IMR-90 (cell line): ENCODE data around the gene SMAD4. TPM values are rescaled to one million over a fixed set of nuclear protein-coding genes. Genes with fewer than 3 reads are reported as not detected.

Source experiments
- ATAC-seq: fragments of 200-7000 bp; cut with Tn5 transposase; 2 replicates; pipeline ENCODE4 v1.9.1; 2020; ENCODE audit warnings: low read depth, mild to moderate bottlenecking, moderate library complexity
- BruUV-seq: library from RNA; stranded (reverse); fragments of 400-500 nt; replicated peaks from 2 replicates; lab custom pipeline; 2021; lab: Mats Ljungman, UMichigan
- CTCF ChIA-PET: fragments of 300-600 bp; formaldehyde crosslinking; extraction: SDS; loops from one replicate; lab custom pipeline; 2021; ENCODE audit warnings: antibody characterized with exemption; lab: Yijun Ruan, JAX
- POLR2A ChIA-PET: fragments of 300-600 bp; sonication (Branson Sonifier 250); formaldehyde crosslinking; loops from one replicate; lab custom pipeline; 2022; ENCODE audit warnings: antibody characterized with exemption; ENCODE audit not compliant: unreplicated experiment; lab: Charles Lee
- DNase-seq: peaks from one replicate; pipeline ENCODE4 v3.0.0; 2013
- H2AFZ ChIP-seq: replicated peaks from 2 replicates; pipeline ENCODE3; 2013; ENCODE audit warnings: low read length, mild to moderate bottlenecking; ENCODE audit not compliant: poor library complexity
- H2AK5ac ChIP-seq: 2 replicates; pipeline ENCODE4 v1.6.1; 2013; ENCODE audit warnings: low read depth, low read length, inconsistent platforms
- H2AK9ac ChIP-seq: replicated peaks from 2 replicates; pipeline ENCODE3; 2013; ENCODE audit warnings: mild to moderate bottlenecking, low read depth, low read length, moderate library complexity; ENCODE audit not compliant: poor library complexity
- H2BK120ac ChIP-seq: 2 replicates; pipeline ENCODE4 v1.6.1; 2013; ENCODE audit warnings: low read depth, low read length, inconsistent platforms
- H2BK15ac ChIP-seq: 3 replicates; pipeline ENCODE4 v1.6.1; 2013; ENCODE audit warnings: low read depth, low read length, inconsistent platforms
- H2BK20ac ChIP-seq: 2 replicates; pipeline ENCODE4 v1.6.1; 2013; ENCODE audit warnings: low read depth, mild to moderate bottlenecking, inconsistent platforms, low read length, moderate library complexity
- H2BK5ac ChIP-seq: 2 replicates; pipeline ENCODE4 v1.6.1; 2013; ENCODE audit warnings: mild to moderate bottlenecking, low read depth, low read length, inconsistent platforms; ENCODE audit not compliant: poor library complexity, severe bottlenecking
- H3K14ac ChIP-seq: replicated peaks from 2 replicates; pipeline ENCODE4 v1.6.1; 2013; ENCODE audit warnings: low read depth, low read length, inconsistent platforms
- H3K18ac ChIP-seq: 2 replicates; pipeline ENCODE4 v1.6.1; 2013; ENCODE audit warnings: low read depth, low read length, control low read depth
- H3K23ac ChIP-seq: 2 replicates; pipeline ENCODE4 v1.6.1; 2013; ENCODE audit warnings: low read depth, low read length, inconsistent platforms
- H3K27ac ChIP-seq: 2 replicates; pipeline ENCODE4 v1.5.1; 2013; ENCODE audit warnings: mild to moderate bottlenecking, control low read depth, low read length; ENCODE audit not compliant: insufficient read depth
- H3K27me3 ChIP-seq: 2 replicates; pipeline ENCODE4 v1.6.1; 2013; ENCODE audit warnings: low read length; ENCODE audit not compliant: control insufficient read depth, insufficient read depth
- H3K36me3 ChIP-seq: 2 replicates; pipeline ENCODE4 v1.6.1; 2013; ENCODE audit warnings: low read length, mixed read lengths; ENCODE audit not compliant: control insufficient read depth, insufficient read depth
- H3K4ac ChIP-seq: 2 replicates; pipeline ENCODE4 v1.6.1; 2013; ENCODE audit warnings: low read depth, low read length, inconsistent platforms
- H3K4me1 ChIP-seq: 2 replicates; pipeline ENCODE4 v1.6.1; 2013; ENCODE audit warnings: low read length, mixed read lengths; ENCODE audit not compliant: control insufficient read depth, insufficient read depth
- H3K4me2 ChIP-seq: 2 replicates; pipeline ENCODE4 v1.6.1; 2013; ENCODE audit warnings: low read depth, mild to moderate bottlenecking, control low read depth, low read length, moderate library complexity
- H3K4me3 ChIP-seq: 2 replicates; pipeline ENCODE4 v1.5.1; 2013; ENCODE audit warnings: low read depth, mild to moderate bottlenecking, control low read depth, low read length, moderate library complexity; ENCODE audit not compliant: insufficient read depth
- H3K56ac ChIP-seq: 2 replicates; pipeline ENCODE4 v1.6.1; 2013; ENCODE audit warnings: low read length, inconsistent platforms; ENCODE audit not compliant: insufficient read depth; ENCODE audit errors: extremely low read depth
- H3K79me1 ChIP-seq, 2 experiments: 2 replicates each; pipeline ENCODE4 v1.6.1; 2013; ENCODE audit warnings: low read length in 2 of 2, inconsistent platforms in 1 of 2, low read depth in 1 of 2
- H3K9ac ChIP-seq: 2 replicates; pipeline ENCODE4 v1.6.1; 2013; ENCODE audit warnings: low read depth, low read length, control low read depth
- H3K9me1 ChIP-seq: 2 replicates; pipeline ENCODE4 v1.6.1; 2013; ENCODE audit warnings: low read length, inconsistent platforms; ENCODE audit not compliant: insufficient read depth
- H3K9me3 ChIP-seq: 2 replicates; pipeline ENCODE4 v1.6.1; 2013; ENCODE audit warnings: low read length; ENCODE audit not compliant: control insufficient read depth, insufficient read depth
- H4K20me1 ChIP-seq: 2 replicates; pipeline ENCODE4 v1.6.1; 2013; ENCODE audit warnings: low read length, inconsistent platforms; ENCODE audit not compliant: insufficient read depth
- H4K5ac ChIP-seq: 2 replicates; pipeline ENCODE4 v1.6.1; 2013; ENCODE audit warnings: mild to moderate bottlenecking, low read depth, low read length, control low read depth
- H4K8ac ChIP-seq, 2 experiments: 2 replicates each; pipeline ENCODE4 v1.6.1; 2013; ENCODE audit warnings: low read depth in 2 of 2, low read length in 2 of 2, control low read depth in 1 of 2, inconsistent platforms in 1 of 2
- H4K91ac ChIP-seq: 2 replicates; pipeline ENCODE4 v1.6.1; 2013; ENCODE audit warnings: low read depth, low read length, inconsistent platforms; ENCODE audit not compliant: insufficient read depth
- BHLHE40 ChIP-seq: fragments of 150-350 bp; IDR thresholded peaks from 2 replicates; pipeline ENCODE4 v1.6.1; 2016; ENCODE audit warnings: mild to moderate bottlenecking, low read depth, low read length
- CEBPB ChIP-seq: IDR thresholded peaks from 2 replicates; pipeline ENCODE4 v1.6.1; 2012; ENCODE audit warnings: low read depth, low read length, improper control_type of control experiment
- CTCF ChIP-seq: conservative IDR thresholded peaks from 2 replicates; pipeline ENCODE4 v1.5.1; 2012; ENCODE audit warnings: mild to moderate bottlenecking, low read depth, low read length, improper control_type of control experiment
- FOS ChIP-seq: fragments of 150-350 bp; IDR thresholded peaks from 2 replicates; pipeline ENCODE4 v1.6.1; 2016; ENCODE audit warnings: low read depth, low read length
- MAZ ChIP-seq: IDR thresholded peaks from 2 replicates; pipeline ENCODE4 v1.6.1; 2012; ENCODE audit warnings: low read depth, mild to moderate bottlenecking, low read length, improper control_type of control experiment, moderate library complexity, borderline replicate concordance
- MXI1 ChIP-seq: IDR thresholded peaks from 2 replicates; pipeline ENCODE4 v1.6.1; 2012; ENCODE audit warnings: low read depth, mild to moderate bottlenecking, low read length, moderate library complexity, borderline replicate concordance
- NFE2L2 ChIP-seq: fragments of 150-350 bp; IDR thresholded peaks from 2 replicates; pipeline ENCODE4 v1.6.1; 2016; ENCODE audit warnings: low read depth, mild to moderate bottlenecking, low read length
- RCOR1 ChIP-seq: IDR thresholded peaks from 2 replicates; pipeline ENCODE4 v1.6.1; 2012; ENCODE audit warnings: mild to moderate bottlenecking, low read length, improper control_type of control experiment; ENCODE audit not compliant: insufficient replicate concordance
- RFX5 ChIP-seq: IDR thresholded peaks from 2 replicates; pipeline ENCODE4 v1.8.0; 2012; ENCODE audit warnings: low read depth, mild to moderate bottlenecking, low read length, moderate library complexity
- WGBS, 2 experiments: methylation state at CpG; one replicate each; pipeline versions ENCODE4 v1.1.5 to v1.1.7; 2013; ENCODE audit warnings: missing lambda C conversion rate in 2 of 2; ENCODE audit not compliant: insufficient read length in 1 of 2; ENCODE audit errors: extremely low coverage in 2 of 2; 5-methylcytosine and 5-hydroxymethylcytosine counted together
- dilution Hi-C: fragments of 300-500 bp; cut with HindIII; formaldehyde crosslinking; loops from one replicate; pipeline ENCODE4 v1.14.3; 2018; ENCODE audit warnings: low sequenced_read_pairs; ENCODE audit not compliant: unreplicated experiment
- in situ Hi-C: fragments of 300-500 bp; cut with MboI; formaldehyde crosslinking; loops from 3 replicates; pipeline ENCODE4 v1.14.3; 2019; ENCODE audit warnings: low sequenced_read_pairs, inconsistent platforms, mixed read lengths
- intact Hi-C: fragments of 100-400 bp; cut with micrococcal nuclease; formaldehyde crosslinking; loops from 2 replicates; pipeline ENCODE4 v1.10.0; 2022
- polyA plus RNA-seq, 3 experiments: library from polyadenylated mRNA; depleted of rRNA; stranded (reverse); fragments of >200 nt; gene quantifications; 2 replicates each; pipeline ENCODE4 v1.2.3, GENCODE V29; 2012; ENCODE audit warnings: low replicate concordance in 1 of 3
- total RNA-seq: library from RNA; depleted of rRNA; stranded (reverse); fragments of >200 nt; gene quantifications from 2 replicates; pipeline ENCODE4 v1.2.3, GENCODE V29; 2012

The SMAD4 gene
- total and polyA plus RNA-seq, 2 of the 4 experiments (the other 2 are of a cell fraction) = 57.6 to 145 TPM

GRCh38 chr18:51078026-51078425 is 48.0 kb downstream of the SMAD4 start:
- WGBS, 2 experiments = 100% methylated on average over 1 of the region's 5 CpGs; no CpG with 5 or more reads in 1 of the 2 experiments

More at GRCh38 chr18:51078026-51078425, 48.0 kb downstream of the SMAD4 start:
- DNase-seq (no peak), ATAC-seq (no peak)
- intact Hi-C loops (no loop called here), in situ Hi-C loops (no loop called here), dilution Hi-C loops (no loop called here)
- H4K20me1 ChIP-seq = no peaks in the 10 kb centered on the region; the same call in 1 of the 2 replicates
- no peak overlapping the region for H2AK9ac ChIP-seq
- H4K8ac ChIP-seq = no peak overlapping the region
- no peak overlapping the region for H3K14ac ChIP-seq
- no peak overlapping the region for H3K18ac ChIP-seq
- H4K5ac ChIP-seq = no peak overlapping the region
- no peak overlapping the region for H3K23ac ChIP-seq
- CTCF ChIA-PET = no interaction called here
- no peak overlapping the region for H2BK5ac ChIP-seq
- no TSS peak for BruUV-seq
- POLR2A ChIA-PET = no interaction called here
- no peaks in the 10 kb centered on the region for H3K4me1 ChIP-seq
- H3K4ac ChIP-seq = no peak overlapping the region
- no peaks in the 10 kb centered on the region for H3K27me3 ChIP-seq
- no peak overlapping the region for H3K4me3 ChIP-seq
- H2AFZ ChIP-seq = no peak overlapping the region
- H3K9me3 ChIP-seq = no peaks in the 10 kb centered on the region
- no peak overlapping the region for H3K56ac ChIP-seq
- no peak overlapping the region for H3K9ac ChIP-seq
- peaks cover 17 to 30% of the 10 kb centered on the region in 2 experiments for H3K79me1 ChIP-seq
- peaks cover 33% of the 10 kb centered on the region for H3K36me3 ChIP-seq
- H2BK15ac ChIP-seq = no peak overlapping the region
- no peak overlapping the region for H2AK5ac ChIP-seq
- H2BK20ac ChIP-seq = no peak overlapping the region
- no peak overlapping the region for H2BK120ac ChIP-seq
- H3K4me2 ChIP-seq = no peak overlapping the region
- no peak overlapping the region for H4K91ac ChIP-seq
- no peak for TF ChIP-seq RCOR1
- TF ChIP-seq FOS = no peak
- no peak for TF ChIP-seq MXI1
- TF ChIP-seq NFE2L2 = no peak
- no peak for TF ChIP-seq CTCF
- TF ChIP-seq MAZ = no peak
- no peak for TF ChIP-seq CEBPB
- TF ChIP-seq BHLHE40 = no peak
- TF ChIP-seq RFX5 = no peak
- no peak overlapping the region for H3K27ac ChIP-seq
- H3K9me1 ChIP-seq = no peaks in the 10 kb centered on the region
